SK-N-SH treated with all-trans-retinoic acid at 6 μM for 48 hours (cell line): Measurements from ENCODE around the gene TMEM161A.

Experiments
- ATAC-seq: fragments of 200-7000 bp; cut with Tn5 transposase; 3 replicates; pipeline ENCODE4 v1.9.1; 2020; ENCODE audit warnings: mild to moderate bottlenecking, moderate library complexity
- CREB5 ChIP-seq: fragments of 250-450 bp; sonication (Bioruptor Pico); IDR thresholded peaks from 2 replicates; pipeline ENCODE4 v1.5.1; 2020; ENCODE audit warnings: low read depth, mild to moderate bottlenecking, moderate library complexity
- CSDC2 ChIP-seq: fragments of 250-450 bp; sonication (Bioruptor Pico); IDR thresholded peaks from 2 replicates; pipeline ENCODE4 v1.5.0; 2020; ENCODE audit warnings: mild to moderate bottlenecking, moderate library complexity
- PATZ1 ChIP-seq: fragments of 250-450 bp; sonication (Bioruptor Pico); IDR thresholded peaks from 2 replicates; pipeline ENCODE4 v1.8.0; 2020; ENCODE audit warnings: mild to moderate bottlenecking, moderate library complexity, borderline replicate concordance
- POU6F1 ChIP-seq: fragments of 250-450 bp; sonication (Bioruptor Pico); IDR thresholded peaks from 2 replicates; pipeline ENCODE4 v1.8.0; 2021; ENCODE audit warnings: low read depth, mild to moderate bottlenecking, moderate library complexity, borderline replicate concordance
- PPARA ChIP-seq: fragments of 250-450 bp; sonication (Bioruptor Pico); IDR thresholded peaks from 2 replicates; pipeline ENCODE4 v1.5.0; 2020; ENCODE audit warnings: mild to moderate bottlenecking, borderline replicate concordance
- RARB ChIP-seq: fragments of 250-450 bp; sonication (Bioruptor Pico); IDR thresholded peaks from 2 replicates; pipeline ENCODE4 v1.8.0; 2021; ENCODE audit warnings: mild to moderate bottlenecking, moderate library complexity
- SNAI2 ChIP-seq: fragments of 250-450 bp; sonication (Bioruptor Pico); IDR thresholded peaks from 2 replicates; pipeline ENCODE4 v1.5.0; 2020; ENCODE audit warnings: mild to moderate bottlenecking, moderate library complexity
- TCF4 ChIP-seq: fragments of 250-450 bp; sonication (Bioruptor Pico); IDR thresholded peaks from 2 replicates; pipeline ENCODE4 v1.8.0; 2021; ENCODE audit warnings: mild to moderate bottlenecking, moderate library complexity, borderline replicate concordance
- TOX ChIP-seq: fragments of 250-450 bp; sonication (Bioruptor Pico); IDR thresholded peaks from 2 replicates; pipeline ENCODE4 v1.8.0; 2021; ENCODE audit warnings: mild to moderate bottlenecking, moderate library complexity, borderline replicate concordance
- TSHZ2 ChIP-seq: fragments of 250-450 bp; sonication (Bioruptor Pico); IDR thresholded peaks from 2 replicates; pipeline ENCODE4 v1.5.0; 2020; ENCODE audit warnings: mild to moderate bottlenecking, moderate library complexity
- ZC3H10 ChIP-seq: fragments of 250-450 bp; sonication (Bioruptor Pico); IDR thresholded peaks from 2 replicates; pipeline ENCODE4 v1.5.1; 2021; ENCODE audit warnings: mild to moderate bottlenecking, moderate library complexity
- ZFP3 ChIP-seq: fragments of 250-450 bp; sonication (Bioruptor Pico); IDR thresholded peaks from 2 replicates; pipeline ENCODE4 v1.5.0; 2020; ENCODE audit warnings: mild to moderate bottlenecking, moderate library complexity
- ZFP30 ChIP-seq: fragments of 450-650 bp; formaldehyde crosslinking; IDR thresholded peaks from 2 replicates; pipeline ENCODE4 v1.5.0; 2022; ENCODE audit warnings: mild to moderate bottlenecking, moderate library complexity
- ZNF565 ChIP-seq: fragments of 450-650 bp; formaldehyde crosslinking; conservative IDR thresholded peaks from 2 replicates; pipeline ENCODE4 v1.5.0; 2020; ENCODE audit warnings: low read depth, mild to moderate bottlenecking, moderate library complexity
- ZNF70 ChIP-seq: fragments of 450-650 bp; formaldehyde crosslinking; IDR thresholded peaks from 2 replicates; pipeline ENCODE4 v1.5.0; 2020; ENCODE audit warnings: mild to moderate bottlenecking, moderate library complexity
- ZNF8 ChIP-seq: fragments of 450-650 bp; formaldehyde crosslinking; IDR thresholded peaks from 2 replicates; pipeline ENCODE4 v1.5.0; 2020; ENCODE audit warnings: mild to moderate bottlenecking, moderate library complexity

The TMEM161A gene

GRCh38 chr19:19185853-19186740, 47.8 kb upstream of the TMEM161A start (continued):
- TF ChIP-seq TSHZ2 (CRISPR knock-in tag) (no peak), TCF4 (CRISPR knock-in tag) (no peak), CSDC2 (CRISPR knock-in tag) (no peak), ZFP30 (CRISPR knock-in tag) (no peak), CREB5 (CRISPR knock-in tag) (no peak), RARB (no peak), ZNF565 (CRISPR knock-in tag) (no peak), ZC3H10 (CRISPR knock-in tag) (no peak)

GRCh38 chr19:19181488-19181998, 43.3 kb upstream of the TMEM161A start:
- TF ChIP-seq ZFP3 (CRISPR knock-in tag) (no peak), POU6F1 (CRISPR knock-in tag) (no peak), CSDC2 (CRISPR knock-in tag) (no peak), TSHZ2 (CRISPR knock-in tag) (no peak), PPARA (no peak), PATZ1 (CRISPR knock-in tag) (no peak), SNAI2 (CRISPR knock-in tag) (no peak), TOX (no peak), TCF4 (CRISPR knock-in tag) (no peak), ZC3H10 (CRISPR knock-in tag) (no peak), ZNF70 (CRISPR knock-in tag) (no peak), ZNF8 (CRISPR knock-in tag) (no peak), RARB (no peak)
- no peak for ATAC-seq
